Measurements from ENCODE around the gene GLOD4.
"Not testable (repeated sequence)": the region's sequence is repeated elsewhere in the genome, so short reads cannot be mapped to it uniquely, and the experiment has no call there.

The GLOD4 gene

DNA sequence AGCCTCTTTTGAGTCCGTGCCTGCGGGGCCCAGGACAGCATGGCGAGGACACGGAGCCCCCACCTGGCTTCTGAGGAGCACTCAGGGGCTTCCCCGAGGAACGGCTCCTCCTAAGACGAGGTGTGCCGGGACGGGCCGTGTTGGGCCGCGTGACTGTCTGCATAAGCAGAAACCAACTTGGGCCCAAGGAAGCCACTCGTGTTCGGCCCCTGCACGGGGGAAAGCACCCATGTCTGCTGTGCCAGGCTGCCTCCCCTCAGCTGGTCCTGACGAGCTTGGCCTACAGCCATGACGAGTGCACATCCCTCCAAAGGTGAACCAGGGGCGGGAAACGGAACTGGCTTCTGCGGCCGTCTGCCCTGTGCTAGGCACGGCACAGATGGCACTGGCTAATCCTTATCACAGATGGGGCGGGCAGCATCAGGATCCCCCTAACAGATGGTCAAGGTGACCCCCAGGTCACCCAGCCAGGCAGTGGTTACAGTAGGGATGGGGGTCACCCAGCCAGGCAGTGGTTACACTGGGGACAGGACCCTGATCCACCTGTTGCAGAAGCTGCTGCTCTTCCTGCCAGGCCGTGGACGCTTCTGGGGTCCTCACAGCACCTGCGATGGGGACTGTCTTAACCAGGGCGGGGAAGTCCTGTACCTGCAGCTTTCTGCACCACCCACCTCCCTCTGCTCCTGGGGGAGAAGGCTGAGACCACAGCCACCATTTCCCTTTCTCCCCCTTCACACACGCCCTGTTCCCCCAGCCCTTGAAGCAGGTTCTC, 25.6 kb upstream of the GLOD4 start:
- Histone ChIP-seq H2AFZ (ENCODE audit: low read length) (no peak overlapping the region), H3K9me2 (ENCODE audit: low read depth, low read length) (no peaks in the 10 kb centered on the region), H3K27ac (ENCODE audit: low read depth, low read length, poor library complexity, severe bottlenecking) (no peak overlapping the region), H3K4me3 (ENCODE audit: low read depth, low read length, poor library complexity, severe bottlenecking) (no peak overlapping the region), H3K4me2 (ENCODE audit: low read length) (no peak overlapping the region), H3K36me3 (ENCODE audit: insufficient read depth, low read length) (peaks cover 4% of the 10 kb centered on the region; the same call in 1 of the 2 replicates), H3K79me2 (ENCODE audit: insufficient read depth, low read length) (no peaks in the 10 kb centered on the region), H3K9me3 (ENCODE audit: low read length) (no peaks in the 10 kb centered on the region), H3K4me1 (ENCODE audit: insufficient read depth, low read length, severe bottlenecking) (no peaks in the 10 kb centered on the region), H3K27me3 (ENCODE audit: insufficient read depth, low read length) (peaks cover 4% of the 10 kb centered on the region; the same call in 1 of the 2 replicates), H3F3A (ENCODE audit: insufficient read depth, low read length) (no peaks in the 10 kb centered on the region), H4K20me1 (ENCODE audit: insufficient read depth, low read length) (no peaks in the 10 kb centered on the region), H3K9ac (ENCODE audit: low read length) (no peak overlapping the region)
- TF ChIP-seq EZH2 (IDR thresholded peaks at IDR 0.05; ENCODE audit: borderline replicate concordance, low read length): no peak
- TF ChIP-seq CTCF (IDR thresholded peaks at IDR 0.05; ENCODE audit: low read length): no peak

DNA sequence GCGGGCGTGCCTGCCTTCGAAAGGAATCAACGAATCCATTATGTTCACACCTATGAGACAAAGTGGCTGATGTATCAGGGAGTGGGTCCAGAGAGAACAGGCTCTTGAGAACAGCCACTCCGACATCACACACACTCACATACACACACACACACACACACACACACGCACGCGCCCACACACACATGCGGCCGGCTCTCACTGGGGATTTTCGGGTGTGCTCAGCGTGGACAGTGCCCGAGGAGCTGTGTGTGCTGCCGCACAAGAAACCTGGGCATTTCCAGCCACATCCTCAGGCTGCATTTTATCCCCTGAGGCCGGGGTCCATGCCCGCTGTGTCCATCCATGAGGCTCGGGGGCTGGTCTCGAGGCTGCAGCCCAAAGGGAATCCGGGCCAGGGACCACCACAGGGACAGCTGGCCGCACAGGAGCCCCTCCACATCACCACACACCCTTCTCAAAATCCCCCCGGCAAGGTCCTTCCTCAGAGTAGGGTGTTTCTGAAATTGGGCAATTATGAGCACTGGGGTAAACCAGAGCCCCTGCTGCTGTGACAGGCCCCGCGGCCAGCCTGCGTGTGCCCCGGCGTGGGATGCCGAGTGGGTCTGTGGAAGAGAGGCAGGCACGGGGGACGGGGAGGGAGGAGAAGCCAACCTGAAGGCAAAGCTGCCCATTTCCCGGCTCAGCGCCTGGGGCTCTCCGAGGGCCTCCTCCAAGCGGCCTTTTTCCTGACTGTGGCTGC, 24.9 kb upstream of the GLOD4 start:
- no peaks in the 10 kb centered on the region for H3K9me3 ChIP-seq (ENCODE audit: low read length)
- no peaks in the 10 kb centered on the region for H3F3A ChIP-seq (ENCODE audit: insufficient read depth, low read length)
- no peaks in the 10 kb centered on the region for H3K9me2 ChIP-seq (ENCODE audit: low read depth, low read length)
- H3K4me2 ChIP-seq (ENCODE audit: low read length): no peak overlapping the region
- no peaks in the 10 kb centered on the region for H3K4me1 ChIP-seq (ENCODE audit: insufficient read depth, low read length, severe bottlenecking)
- H3K27me3 ChIP-seq (ENCODE audit: insufficient read depth, low read length): peaks cover 4% of the 10 kb centered on the region; the same call in 1 of the 2 replicates
- no peak for TF ChIP-seq EZH2 (IDR thresholded peaks at IDR 0.05; ENCODE audit: borderline replicate concordance, low read length)
- no peak for TF ChIP-seq CTCF (IDR thresholded peaks at IDR 0.05; ENCODE audit: low read length)
- no peak overlapping the region for H3K4me3 ChIP-seq (ENCODE audit: low read depth, low read length, poor library complexity, severe bottlenecking)
- H3K36me3 ChIP-seq (ENCODE audit: insufficient read depth, low read length): no peaks in the 10 kb centered on the region
- H2AFZ ChIP-seq (ENCODE audit: low read length): no peak overlapping the region
- no peak overlapping the region for H3K27ac ChIP-seq (ENCODE audit: low read depth, low read length, poor library complexity, severe bottlenecking)
- H3K79me2 ChIP-seq (ENCODE audit: insufficient read depth, low read length): no peaks in the 10 kb centered on the region
- no peak overlapping the region for H3K9ac ChIP-seq (ENCODE audit: low read length)
- no peaks in the 10 kb centered on the region for H4K20me1 ChIP-seq (ENCODE audit: insufficient read depth, low read length)

GRCh38 chr17:806346-806745, 24.3 kb upstream of the GLOD4 start:
- Histone ChIP-seq H3K27me3 (ENCODE audit: insufficient read depth, low read length) (peaks cover 4% of the 10 kb centered on the region; the same call in 1 of the 2 replicates), H3K9ac (ENCODE audit: low read length) (no peak overlapping the region), H3F3A (ENCODE audit: insufficient read depth, low read length) (no peaks in the 10 kb centered on the region), H3K9me2 (ENCODE audit: low read depth, low read length) (no peaks in the 10 kb centered on the region), H3K36me3 (ENCODE audit: insufficient read depth, low read length) (no peaks in the 10 kb centered on the region), H3K4me3 (ENCODE audit: low read depth, low read length, poor library complexity, severe bottlenecking) (no peak overlapping the region), H2AFZ (ENCODE audit: low read length) (no peak overlapping the region), H3K4me2 (ENCODE audit: low read length) (no peak overlapping the region), H3K4me1 (ENCODE audit: insufficient read depth, low read length, severe bottlenecking) (no peaks in the 10 kb centered on the region), H3K79me2 (ENCODE audit: insufficient read depth, low read length) (no peaks in the 10 kb centered on the region), H4K20me1 (ENCODE audit: insufficient read depth, low read length) (no peaks in the 10 kb centered on the region), H3K27ac (ENCODE audit: low read depth, low read length, poor library complexity, severe bottlenecking) (no peak overlapping the region), H3K9me3 (ENCODE audit: low read length) (no peaks in the 10 kb centered on the region)
- TF ChIP-seq CTCF (IDR thresholded peaks at IDR 0.05; ENCODE audit: low read length) (no peak), EZH2 (IDR thresholded peaks at IDR 0.05; ENCODE audit: borderline replicate concordance, low read length) (no peak)

DNA sequence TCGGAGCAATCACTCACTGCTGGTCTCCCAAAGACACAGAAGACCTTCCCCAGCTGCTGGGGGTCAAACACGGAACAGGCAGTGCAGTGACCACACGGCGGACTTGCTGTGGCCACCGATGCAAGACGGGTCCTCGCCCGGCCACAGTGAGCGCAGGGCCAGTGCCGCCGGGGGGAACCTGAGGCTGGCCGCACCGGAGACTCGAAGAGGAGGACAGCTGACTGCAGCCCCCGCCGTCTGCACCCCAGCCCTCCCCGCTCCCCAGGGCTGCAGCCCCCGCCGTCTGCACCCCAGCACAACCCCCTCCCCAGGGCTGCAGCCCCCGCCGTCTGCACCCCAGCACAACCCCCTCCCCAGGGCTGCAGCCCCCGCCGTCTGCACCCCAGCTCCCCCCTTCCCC, 23.8 kb upstream of the GLOD4 start:
- H3K27ac ChIP-seq (ENCODE audit: low read depth, low read length, poor library complexity, severe bottlenecking); H3K79me2 ChIP-seq (ENCODE audit: insufficient read depth, low read length); H3K9ac ChIP-seq (ENCODE audit: low read length); H4K20me1 ChIP-seq (ENCODE audit: insufficient read depth, low read length); H3F3A ChIP-seq (ENCODE audit: insufficient read depth, low read length); H3K9me2 ChIP-seq (ENCODE audit: low read depth, low read length); H3K36me3 ChIP-seq (ENCODE audit: insufficient read depth, low read length); H3K27me3 ChIP-seq (ENCODE audit: insufficient read depth, low read length); H2AFZ ChIP-seq (ENCODE audit: low read length); H3K4me1 ChIP-seq (ENCODE audit: insufficient read depth, low read length, severe bottlenecking); H3K4me2 ChIP-seq (ENCODE audit: low read length); H3K9me3 ChIP-seq (ENCODE audit: low read length); H3K4me3 ChIP-seq (ENCODE audit: low read depth, low read length, poor library complexity, severe bottlenecking): not testable (repeated sequence)

All from OCI-LY1 (cell line).